GM19452 (cell line): ENCODE results near the gene GPD2.
"Not testable (repeated sequence)": the region's sequence is repeated elsewhere in the genome, so short reads cannot be mapped to it uniquely, and the experiment has no call there.

Experiments
- ATAC-seq: cut with Tn5 transposase; IDR thresholded peaks from one replicate; pipeline ENCODE4 v1.9.1; 2021; ENCODE audit not compliant: unreplicated experiment

Gene GPD2

DNA sequence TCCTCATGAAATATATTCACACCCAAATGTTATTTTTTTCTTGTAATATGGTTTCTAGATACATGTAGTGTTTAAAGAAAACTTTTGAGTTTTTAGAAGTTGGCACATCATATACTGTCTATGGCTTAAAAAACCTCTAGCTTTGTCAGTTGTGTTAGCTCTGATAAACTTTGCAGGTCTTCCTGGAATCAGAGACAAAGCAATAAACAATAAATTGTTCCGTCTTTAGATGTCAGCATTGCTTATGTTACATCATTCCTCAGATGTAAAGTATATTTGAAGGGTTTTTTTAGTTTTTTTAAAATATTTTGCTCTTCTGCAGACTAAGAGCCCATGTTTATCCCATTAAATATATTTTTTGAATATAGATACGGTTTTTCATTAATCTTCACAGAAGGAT is 145.1 kb downstream of the GPD2 start:
- no peak for ATAC-seq

DNA sequence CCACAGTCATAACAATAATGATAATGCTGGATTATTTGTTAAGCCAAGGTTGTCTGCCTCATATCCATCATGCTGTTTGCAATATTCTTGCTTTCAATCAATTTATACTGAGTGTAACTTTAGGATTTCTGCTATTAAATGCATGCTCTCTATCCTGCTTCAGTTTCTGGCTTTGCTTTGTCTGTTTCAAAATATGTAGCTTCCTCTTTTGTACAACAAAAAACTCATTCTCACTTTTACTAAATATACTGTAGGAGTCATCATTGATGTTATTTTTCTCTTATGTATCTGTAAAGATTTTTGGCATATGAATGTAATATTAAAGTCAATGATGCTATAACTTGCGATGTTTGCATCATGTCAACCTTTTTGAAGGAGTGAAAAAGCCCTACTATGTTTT is 149.3 kb downstream of the GPD2 start:
- no peak for ATAC-seq

DNA sequence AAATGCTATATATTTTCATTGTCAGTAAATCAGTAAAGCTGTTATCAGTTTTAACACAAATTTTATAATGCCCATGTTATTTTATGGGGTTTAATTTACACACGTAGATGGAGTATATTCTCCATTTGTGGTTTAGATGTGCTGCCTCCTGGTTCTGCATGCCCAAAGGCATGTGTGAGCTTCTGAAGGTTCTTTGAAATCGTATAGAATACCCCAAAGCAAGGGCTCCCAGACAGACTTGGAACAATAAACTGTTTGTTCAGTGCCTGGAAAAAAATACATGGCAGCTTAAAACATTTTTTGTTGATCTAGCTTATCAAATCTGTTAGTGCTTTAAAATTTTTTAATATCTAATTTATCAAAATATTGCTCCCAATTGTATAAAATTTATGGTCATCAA is 150.4 kb downstream of the GPD2 start:
- ATAC-seq, result no peak

DNA sequence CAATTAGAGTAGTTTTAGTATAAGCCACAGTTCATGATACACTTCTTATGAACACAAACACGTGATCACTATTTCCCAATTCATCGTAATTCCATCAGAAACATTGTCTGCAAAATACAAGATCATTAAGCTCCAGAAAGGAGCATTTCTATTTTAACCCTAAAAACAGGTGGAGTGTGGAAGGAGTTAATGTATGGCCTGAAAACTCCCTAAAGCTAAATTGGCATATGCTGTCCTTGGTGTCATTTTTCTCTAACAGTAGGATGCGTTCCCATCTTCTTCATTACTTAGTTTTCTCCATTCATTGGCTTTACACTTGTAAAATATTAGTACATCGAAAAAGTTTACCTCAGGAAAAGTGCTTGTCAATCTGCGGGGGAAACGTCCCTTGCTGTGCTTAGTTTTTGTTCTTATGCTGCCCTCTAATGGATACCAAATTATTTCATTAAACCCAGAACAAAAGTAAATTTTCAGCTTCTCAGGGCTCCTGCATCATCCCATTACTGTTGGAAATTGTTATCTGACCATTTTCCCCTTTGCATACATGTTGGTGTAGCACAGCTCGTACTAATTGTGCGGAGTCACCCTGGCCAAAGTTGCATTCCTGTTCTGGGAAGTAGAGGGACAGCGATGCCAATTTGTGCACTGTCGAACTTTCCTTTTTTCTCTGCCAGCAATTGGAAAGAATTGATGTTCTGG is 153.4 kb downstream of the GPD2 start:
- ATAC-seq, result peak; percentile 59

DNA sequence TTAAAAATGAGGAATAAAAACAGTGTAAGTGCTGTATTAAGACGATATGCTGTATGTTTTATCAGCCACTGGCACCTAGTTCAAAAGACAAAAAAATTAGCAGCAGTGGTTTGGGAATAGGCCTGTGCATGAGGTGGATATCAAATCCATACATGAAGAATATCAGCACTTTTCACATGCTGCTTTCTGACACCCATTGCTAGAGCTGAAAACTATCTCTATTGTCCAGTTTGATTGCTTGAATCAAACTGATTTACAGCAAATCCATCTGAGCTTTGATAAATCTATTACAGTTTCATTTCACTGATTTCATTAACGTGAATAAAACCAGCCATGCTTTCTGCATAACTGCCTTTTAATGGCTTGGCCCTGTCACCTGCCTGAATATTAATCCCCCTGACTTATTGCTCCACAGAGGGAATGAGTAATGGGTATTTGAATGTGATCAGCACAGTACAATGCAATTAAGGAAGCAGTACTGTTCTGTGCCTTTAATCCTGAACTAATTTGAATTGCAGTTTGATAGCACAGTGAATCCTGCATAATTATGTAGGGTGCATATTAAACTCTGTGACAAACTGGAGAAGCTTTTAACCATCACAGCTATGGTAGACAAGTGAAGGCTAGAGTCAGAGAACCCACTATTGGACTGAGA is 154.0 kb downstream of the GPD2 start:
- no peak for ATAC-seq

DNA sequence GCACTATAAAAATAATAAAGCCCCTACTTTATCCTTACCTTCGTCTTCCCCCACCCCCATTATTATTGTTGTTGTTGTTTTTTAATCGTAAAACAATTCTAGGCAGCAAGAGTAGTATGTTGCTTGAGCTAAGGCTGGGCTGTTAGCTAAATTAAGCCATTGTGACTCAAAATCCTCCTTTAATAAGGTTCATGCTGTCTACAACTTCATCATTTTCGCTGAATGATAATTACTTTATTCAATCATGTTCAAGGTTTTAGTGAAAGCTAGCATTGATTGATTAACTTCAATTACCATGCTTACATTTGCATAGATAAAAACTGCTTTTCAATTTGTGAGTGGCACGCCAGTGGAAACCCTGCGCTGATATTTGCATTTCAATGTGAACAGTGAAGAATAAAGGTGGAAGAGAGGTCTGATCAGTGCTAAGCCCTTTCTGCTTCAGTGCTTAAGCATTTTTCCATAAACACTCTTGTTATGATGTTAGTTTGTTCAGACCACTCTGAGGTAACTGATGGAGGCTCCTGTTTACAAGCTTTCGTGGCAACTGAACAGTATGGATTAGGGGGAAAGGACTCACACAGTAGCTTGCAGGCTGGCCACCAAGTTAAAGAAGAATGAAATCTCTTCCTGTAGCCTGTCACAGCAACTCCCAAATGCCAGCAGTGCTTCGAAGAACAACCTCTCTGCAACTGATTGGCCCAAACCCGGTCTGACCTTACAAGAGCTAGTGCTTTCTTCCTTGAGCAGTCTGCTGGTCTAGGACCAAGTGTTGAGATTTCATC is 156.8 kb downstream of the GPD2 start:
- no peak for ATAC-seq

DNA sequence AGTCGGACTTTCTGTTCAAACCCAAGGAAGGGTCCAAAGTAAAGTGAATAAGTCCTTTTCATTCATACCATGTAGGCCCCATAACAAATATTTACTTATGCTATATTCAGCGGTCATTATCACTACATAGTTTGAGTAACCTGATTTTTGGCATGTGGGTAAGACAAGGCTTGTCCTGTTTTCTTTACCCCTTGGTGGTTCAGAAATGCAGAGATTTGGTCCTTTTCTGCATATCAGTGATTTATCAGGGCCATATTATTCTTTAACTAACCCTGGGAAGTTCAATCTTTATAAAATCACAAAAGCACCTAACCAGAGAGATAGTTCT is 157.4 kb downstream of the GPD2 start:
- ATAC-seq, result no peak

DNA sequence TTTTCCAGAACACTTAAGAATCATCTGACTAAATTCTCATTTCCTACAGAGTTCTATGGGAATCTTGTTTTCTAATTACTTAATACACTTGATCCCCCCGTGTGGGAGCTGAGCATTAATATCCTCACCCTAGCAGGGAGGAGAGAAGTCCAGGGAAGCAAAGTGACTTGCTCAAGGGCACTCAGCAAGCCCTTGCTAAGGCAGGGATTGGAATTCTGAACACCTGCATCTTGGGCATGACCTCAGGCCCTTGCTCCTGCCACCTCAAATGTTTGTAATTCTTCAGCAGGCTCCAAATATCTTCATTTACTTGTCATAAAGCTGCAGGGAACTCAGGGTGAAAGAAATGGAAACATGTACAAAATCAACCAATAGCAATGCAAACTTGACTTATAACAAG is 162.4 kb downstream of the GPD2 start:
- no peak for ATAC-seq

DNA sequence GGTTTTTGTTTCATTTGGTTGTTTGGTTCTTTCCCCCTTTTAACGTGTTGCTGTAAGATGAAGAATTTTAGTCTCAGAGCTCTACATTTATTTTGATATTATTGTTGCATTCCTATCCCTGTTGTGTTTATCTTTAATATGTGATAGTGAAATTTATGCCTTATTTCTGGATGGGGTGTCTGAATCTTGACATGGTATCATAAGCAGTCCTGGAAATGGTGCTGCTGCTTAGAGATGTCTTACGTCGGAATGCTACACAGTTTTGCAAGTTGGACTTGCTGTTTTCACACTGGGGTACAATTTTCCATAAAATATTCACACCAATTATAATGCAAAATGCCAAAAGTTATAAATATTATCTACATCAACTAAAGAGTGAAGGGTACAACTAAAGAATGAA is 164.0 kb downstream of the GPD2 start:
- ATAC-seq, result no peak

DNA sequence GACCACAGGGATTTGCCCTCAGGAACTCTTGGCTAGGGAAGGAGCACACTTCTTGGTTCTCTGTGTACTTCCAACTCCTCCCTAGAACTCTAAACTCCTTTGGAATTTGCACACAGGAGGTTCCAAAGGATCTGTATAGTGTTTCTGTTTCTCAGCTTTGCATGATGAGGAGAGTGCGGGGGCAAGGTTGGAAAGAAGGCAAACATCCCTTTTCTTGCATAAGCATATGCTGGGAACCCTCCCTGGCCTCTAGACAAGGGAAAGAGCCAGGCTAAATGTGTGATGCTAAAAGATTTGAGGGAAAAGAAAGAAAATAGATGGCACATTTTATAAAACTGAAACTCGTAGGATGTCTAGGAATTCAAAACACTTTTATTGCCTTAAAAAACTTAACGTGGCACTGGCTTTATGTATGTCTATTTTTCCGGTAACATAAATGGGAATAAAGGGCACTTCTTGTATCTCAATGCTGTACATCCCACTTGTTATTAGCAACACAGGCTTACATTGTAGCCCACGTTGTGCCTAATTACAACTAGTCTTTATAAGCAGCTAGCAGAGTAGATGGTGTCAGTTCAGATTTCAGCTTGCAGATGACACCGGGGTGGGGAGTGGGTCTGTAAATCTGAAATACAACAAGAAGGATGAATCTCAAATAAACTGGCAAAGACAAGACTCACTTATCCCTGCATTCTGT is 165.8 kb downstream of the GPD2 start:
- ATAC-seq, result no peak

DNA sequence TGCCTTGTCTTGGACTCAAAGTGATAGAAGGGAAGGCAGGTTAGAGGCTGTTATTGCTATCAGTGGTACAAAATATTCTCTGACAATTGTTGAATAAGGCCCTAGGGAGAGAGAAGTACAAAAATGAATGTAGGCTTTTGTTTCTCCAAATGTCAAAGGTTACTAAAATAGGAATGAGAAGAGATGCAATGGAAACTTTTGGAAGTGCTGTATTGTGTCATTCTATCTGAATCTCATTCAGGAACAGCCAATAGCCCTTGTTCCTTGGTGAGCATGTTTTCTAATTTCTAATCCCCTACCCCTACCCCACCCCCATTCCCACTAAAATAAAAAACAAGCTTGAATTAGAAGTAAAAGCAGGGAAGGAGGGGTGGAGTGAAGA is 166.4 kb downstream of the GPD2 start:
- no peak for ATAC-seq

DNA sequence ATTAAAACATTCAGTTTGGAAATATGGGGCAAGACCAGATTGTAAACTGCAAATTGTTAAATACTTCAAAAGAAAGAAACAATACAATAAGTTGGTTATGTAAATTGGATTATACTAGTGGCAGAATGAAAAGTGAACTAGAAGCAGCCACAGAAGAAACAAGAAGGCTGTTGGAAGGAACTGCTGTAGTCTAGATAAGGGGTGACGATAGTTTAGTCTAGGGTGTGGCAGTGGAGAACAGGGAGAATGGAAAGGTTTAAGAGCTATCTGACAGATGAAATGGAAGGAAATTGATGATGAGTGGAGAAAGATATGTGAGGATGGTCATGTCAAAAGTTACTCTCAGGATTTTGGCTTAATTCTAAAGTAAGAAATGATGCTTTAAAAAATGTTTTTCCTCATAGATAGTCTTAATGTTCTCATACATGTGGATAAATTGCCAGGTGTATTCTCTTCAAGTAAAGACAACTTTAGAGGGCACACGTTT is 179.7 kb downstream of the GPD2 start:
- no peak for ATAC-seq

DNA sequence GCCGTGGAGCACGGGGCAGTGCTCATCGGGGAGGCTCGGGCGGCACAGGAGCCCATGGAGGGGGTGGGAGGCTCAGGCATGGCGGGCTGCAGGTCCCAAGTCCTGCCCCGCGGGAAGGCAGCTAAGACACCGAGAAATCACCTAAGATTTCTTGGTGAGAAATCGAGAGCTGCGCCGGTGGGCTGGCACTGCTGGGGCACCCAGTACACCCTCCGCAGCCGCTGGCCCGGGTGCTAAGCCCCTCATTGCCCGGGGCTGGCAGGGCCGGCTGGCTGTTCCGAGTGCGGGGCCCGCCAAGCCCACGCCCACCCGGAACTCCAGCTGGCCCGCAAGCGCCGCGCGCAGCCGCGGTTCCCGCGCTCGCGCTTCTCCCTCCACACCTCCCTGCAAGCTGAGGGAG is 181.9 kb downstream of the GPD2 start:
- not testable (repeated sequence) for ATAC-seq

DNA sequence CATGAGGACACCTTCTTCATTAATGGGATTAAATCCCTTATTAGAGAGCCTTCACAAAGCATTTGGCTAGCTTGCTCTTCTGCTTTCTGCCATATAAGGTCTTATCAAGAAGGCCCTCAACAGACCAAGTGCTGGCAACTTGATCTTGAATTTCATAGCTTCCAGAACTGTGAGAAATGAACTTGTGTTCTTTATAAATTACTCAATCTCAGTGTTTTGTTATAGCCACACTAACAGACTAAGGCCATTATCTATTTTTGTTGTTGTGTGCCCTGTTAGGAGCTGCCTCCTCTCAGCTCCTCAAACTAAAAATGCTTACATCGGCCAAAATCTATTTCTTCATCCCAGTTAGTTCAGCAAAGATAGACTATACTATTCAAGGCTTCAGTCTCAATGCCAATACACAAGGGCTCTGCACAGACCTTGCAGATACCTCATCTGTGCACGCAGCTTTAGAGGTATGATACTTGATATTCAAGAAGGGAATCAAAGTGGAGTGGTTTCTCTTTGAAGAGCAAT is 182.9 kb downstream of the GPD2 start:
- no peak for ATAC-seq

DNA sequence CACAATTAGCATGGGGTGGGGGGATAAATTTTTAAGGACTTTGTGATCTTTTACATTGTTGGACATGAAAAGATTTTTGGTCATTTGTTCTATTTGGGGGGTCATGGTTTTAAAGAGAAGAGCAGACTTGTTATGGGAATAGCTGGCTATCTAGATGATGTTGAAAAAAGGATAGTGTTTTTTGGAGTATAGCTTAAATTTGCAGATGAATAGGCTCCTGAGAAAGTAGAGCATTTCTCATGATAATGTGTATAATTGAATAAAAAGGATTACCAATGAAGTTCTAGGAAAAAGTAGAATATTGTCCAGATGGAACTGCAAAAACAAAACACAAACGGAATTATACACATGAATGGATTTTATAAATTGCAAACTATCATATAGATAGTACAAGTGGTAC is 186.3 kb downstream of the GPD2 start:
- ATAC-seq, result no peak

DNA sequence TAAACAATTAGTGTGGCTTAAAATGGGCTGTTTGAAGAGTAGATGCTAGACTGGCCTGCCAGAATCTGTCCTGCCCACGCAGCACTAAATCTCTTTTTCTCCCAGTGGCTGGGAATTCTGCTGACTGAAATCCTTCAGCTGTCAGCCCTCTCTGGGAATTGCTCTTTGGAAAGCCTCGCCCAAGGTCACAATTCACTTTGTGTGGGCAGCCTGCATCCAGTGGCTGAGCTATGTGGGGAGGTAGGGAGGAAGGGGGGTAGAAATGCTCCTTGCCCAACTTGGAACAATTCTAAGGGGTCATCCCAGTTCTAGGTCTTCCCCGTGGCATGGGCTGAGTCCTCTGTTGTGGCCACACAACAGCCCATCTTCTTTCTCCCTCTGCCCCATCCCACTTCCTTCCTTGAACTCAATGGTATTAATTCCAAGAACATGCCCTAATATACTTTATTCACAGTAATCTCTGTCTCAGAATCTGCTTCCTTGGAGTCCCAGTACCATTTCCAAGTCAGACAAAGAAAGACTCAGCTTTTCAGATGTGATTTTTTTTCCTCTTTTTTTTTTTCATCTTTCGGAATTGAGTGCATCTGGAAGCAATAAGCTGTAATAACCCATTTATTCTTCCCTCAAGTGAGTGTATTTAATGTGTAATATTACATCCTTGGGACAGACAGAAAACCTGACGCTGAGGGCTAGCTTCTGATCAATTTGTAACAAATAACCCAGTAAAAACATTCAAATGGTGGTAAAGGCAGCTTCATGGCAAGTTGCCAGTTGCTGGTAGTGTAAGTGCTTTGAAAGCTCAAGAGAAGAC is 189.4 kb downstream of the GPD2 start:
- no peak for ATAC-seq

DNA sequence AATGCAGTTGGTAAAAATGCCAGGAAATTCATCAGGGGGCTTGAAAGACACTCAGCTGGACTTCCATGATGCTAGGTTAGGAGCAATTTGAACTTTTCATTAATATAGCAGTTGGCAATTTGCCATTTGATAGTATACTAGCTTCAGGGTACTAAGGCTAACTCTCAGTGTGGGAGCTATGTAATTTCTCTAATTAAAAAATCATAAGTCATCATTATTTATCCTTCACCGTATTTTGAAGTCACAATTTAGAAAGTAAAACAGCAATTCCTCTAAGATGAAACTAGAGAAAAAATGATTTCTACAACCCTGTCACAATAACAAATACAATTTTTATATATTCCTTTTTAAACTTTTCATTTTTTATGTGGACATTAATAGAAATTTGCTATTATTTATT is 190.8 kb downstream of the GPD2 start:
- no peak for ATAC-seq

DNA sequence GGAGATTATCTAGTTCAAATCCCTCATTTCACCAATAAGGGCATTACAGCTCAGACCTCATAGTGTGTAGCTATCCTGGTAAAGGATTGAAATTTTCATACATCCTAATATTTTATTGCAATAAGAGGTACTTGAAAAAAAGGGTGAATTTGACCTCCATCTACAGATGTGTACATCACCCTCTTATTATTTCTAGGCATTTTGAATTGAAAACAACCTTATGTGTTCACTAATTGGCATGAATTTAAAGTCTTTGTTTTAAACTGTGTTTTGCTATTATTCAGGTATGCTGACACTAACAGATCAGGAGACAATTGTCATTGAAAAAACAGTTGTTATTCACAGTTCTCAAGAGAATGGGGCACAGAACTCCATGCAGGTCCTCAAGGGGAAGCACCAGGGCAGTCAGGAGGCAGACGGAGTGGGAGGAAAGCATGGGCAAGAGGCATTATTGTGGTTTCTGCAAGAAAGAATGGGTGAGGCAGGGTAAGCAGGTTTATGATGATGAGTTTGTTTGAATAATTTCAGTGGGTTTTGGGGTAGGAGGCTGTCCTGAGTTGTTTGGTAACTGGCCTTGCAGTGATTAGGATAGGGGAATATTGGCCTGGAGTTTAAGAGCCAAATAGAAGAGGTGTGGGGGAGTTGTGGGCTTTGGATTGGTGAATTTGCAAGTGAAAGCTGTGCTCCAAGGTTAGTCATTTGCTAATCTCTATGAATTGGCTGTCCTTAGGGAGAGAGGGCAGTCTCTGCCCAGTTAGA is 194.6 kb downstream of the GPD2 start:
- no peak for ATAC-seq

DNA sequence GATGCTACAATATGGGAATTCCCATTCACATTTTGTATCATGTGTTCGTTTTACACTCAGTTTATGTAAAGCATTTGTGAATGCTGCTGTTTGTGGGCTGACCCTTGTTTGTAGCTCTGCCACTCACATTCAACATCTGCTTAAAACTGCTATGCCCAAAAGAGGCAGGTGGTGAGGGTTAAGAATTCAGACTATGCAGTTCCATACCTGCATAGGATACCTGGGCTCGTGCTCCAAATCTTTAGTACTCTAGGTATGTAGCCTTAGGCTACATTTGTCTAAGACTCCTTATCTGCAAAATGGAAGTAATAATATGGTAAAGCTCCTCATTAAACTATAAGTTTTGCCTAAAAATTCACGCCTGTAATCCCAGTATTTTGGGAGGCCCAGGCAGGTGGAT is 199.5 kb downstream of the GPD2 start:
- ATAC-seq, result no peak
